Psoas muscle (tissue), 8 donors: ENCODE data around the gene ABHD11. TPM values are rescaled to one million over a fixed set of nuclear protein-coding genes. Genes with fewer than 3 reads are reported as not detected.

ENCODE experiments used
- ATAC-seq, 4 donors: fragments of 200-7000 bp; cut with Tn5 transposase; one replicate each; pipeline ENCODE4 v1.9.1; 2020; ENCODE audit warnings: moderate library complexity in 3 of 4, mild to moderate bottlenecking in 2 of 4
- DNase-seq, 2 donors: peaks; one replicate each; pipeline ENCODE4 v3.0.0-alpha.2; 2020
- H3K27ac ChIP-seq: fragments of 200-600 bp; one replicate; pipeline ENCODE4 v1.8.0; 2022
- H3K27me3 ChIP-seq, 3 donors: fragments of 200-600 bp in 1 of 3; one replicate each; pipeline versions ENCODE4 v1.6.1 to v1.8.0; 2013 to 2022; ENCODE audit warnings: low read length in 2 of 3, mild to moderate bottlenecking in 2 of 3, moderate library complexity in 1 of 3; ENCODE audit not compliant: insufficient read depth in 3 of 3
- H3K36me3 ChIP-seq, 2 donors: fragments of 200-600 bp in 1 of 2; one replicate each; pipeline versions ENCODE4 v1.6.1 to v1.8.0; 2013 to 2022; ENCODE audit warnings: low read depth in 1 of 2, mild to moderate bottlenecking in 1 of 2, moderate library complexity in 1 of 2; ENCODE audit not compliant: insufficient read depth in 1 of 2
- H3K4me1 ChIP-seq: fragments of 200-600 bp; one replicate; pipeline ENCODE4 v1.8.0; 2022
- H3K4me3 ChIP-seq: fragments of 200-600 bp; one replicate; pipeline ENCODE4 v1.8.0; 2022; ENCODE audit warnings: mild to moderate bottlenecking
- H3K9me3 ChIP-seq: fragments of 200-600 bp; one replicate; pipeline ENCODE4 v1.8.0; 2022
- CTCF ChIP-seq: fragments of 200-600 bp; IDR thresholded peaks from one replicate; pipeline ENCODE4 v1.8.0; 2022; ENCODE audit warnings: antibody characterized with exemption
- WGBS, 3 donors: extraction: QIAGEN DNeasy Blood & Tissue Kit; methylation state at CpG; one replicate each; pipeline versions ENCODE4 v1.1.6 to v1.1.7; 2013; 5-methylcytosine and 5-hydroxymethylcytosine counted together
- intact Hi-C, 2 donors: fragments of 100-400 bp; cut with DNase I; formaldehyde crosslinking; loops; one replicate each; pipeline versions ENCODE4 v1.11.0 to v1.14.2; 2022
- polyA plus RNA-seq, 3 donors: library from polyadenylated mRNA; stranded (reverse); fragments of 200-250 nt; gene quantifications; one replicate each; pipeline ENCODE4 v1.2.3, GENCODE V29; 2013
- total RNA-seq, 4 donors: library from RNA; stranded (reverse); fragmentation: NEBNext Ultra II Directional in 2 of 4; extraction: Animal tissue kit (Norgen Biotek cat#: 25700) in 2 of 4; gene quantifications; one replicate each; pipeline versions ENCODE4 v1.2.1 to v1.2.4, GENCODE V29; 2021 to 2023
- donor health status: healthy with polysubstance abuse.
- donor health status: DM: no; HTN: no; CAD: no; lungs with moderate emphysema.
- donor health status: Bipolar disorder and iron deficiency.
- donor health status: healthy.
- donor health status: DM: yes; HTN: yes; CAD: no.
- donor health status: DM: no; HTN: no; CAD: no.
- donor health status: DM: no; HTN: no; CAD: no.
- donor health status: DM: yes; HTN: yes; CAD: no.

Gene ABHD11
- total and polyA plus RNA-seq, 7 donors, result 6.8 to 26.6 (median 14.1) TPM

- no peak for DNase-seq
- Histone ChIP-seq H3K4me3 (no peak overlapping the region), H3K4me1 (no peaks in the 10 kb centered on the region), H3K27ac (no peak overlapping the region), H3K36me3 (peaks cover 4 to 18% of the 10 kb centered on the region in 2 donors), H3K9me3 (no peaks in the 10 kb centered on the region), H3K27me3 (no peaks in the 10 kb centered on the region)
- TF ChIP-seq CTCF, result no peak
- no peak for ATAC-seq
- WGBS, 3 donors, result 59 to 69% (median 63%) methylated on average over 2 of the region's 2 CpGs
- intact Hi-C loops, result loop anchor here in 1 of 2 donors (10.0 kb wide), 1 partner anchor 122 kb away; no protein-coding TSS in a partner anchor
Observed at GRCh38 chr7:73732397-73732796, 6.2 kb downstream of the ABHD11 start.

DNA sequence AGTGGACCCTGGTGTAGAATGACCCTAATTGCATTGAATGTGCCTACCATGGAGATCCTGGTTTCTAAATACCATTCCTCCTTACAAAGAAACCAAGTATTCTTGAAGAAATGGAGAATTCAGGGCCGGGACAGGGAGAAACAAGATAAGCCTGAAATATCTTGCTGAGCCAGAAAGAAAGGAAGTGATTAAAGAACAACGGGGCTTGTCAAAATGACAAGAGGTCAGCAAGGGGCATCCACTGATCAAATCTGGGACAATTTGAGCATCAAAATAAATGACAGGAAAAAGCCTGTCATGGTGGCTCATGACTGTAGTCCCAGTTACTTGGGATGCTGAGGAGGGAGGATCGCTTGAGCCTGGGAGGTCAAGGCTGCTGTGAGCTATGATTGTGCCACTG, 8.1 kb downstream of the ABHD11 start:
- intact Hi-C loops, result loop anchor here in 1 of 2 donors (10.0 kb wide), 1 partner anchor 124 kb away; no protein-coding TSS in a partner anchor
- Histone ChIP-seq H3K9me3 (no peaks in the 10 kb centered on the region), H3K27ac (no peak overlapping the region), H3K4me1 (no peaks in the 10 kb centered on the region), H3K27me3 (no peaks in the 10 kb centered on the region), H3K36me3 (peaks cover 0 to under 1% of the 10 kb centered on the region in 2 donors), H3K4me3 (no peak overlapping the region)
- 33 to 54% (median 40%) methylated on average over 3 of the region's 3 CpGs for WGBS, 3 donors
- TF ChIP-seq CTCF, result no peak
- ATAC-seq (no peak), DNase-seq (no peak)

DNA sequence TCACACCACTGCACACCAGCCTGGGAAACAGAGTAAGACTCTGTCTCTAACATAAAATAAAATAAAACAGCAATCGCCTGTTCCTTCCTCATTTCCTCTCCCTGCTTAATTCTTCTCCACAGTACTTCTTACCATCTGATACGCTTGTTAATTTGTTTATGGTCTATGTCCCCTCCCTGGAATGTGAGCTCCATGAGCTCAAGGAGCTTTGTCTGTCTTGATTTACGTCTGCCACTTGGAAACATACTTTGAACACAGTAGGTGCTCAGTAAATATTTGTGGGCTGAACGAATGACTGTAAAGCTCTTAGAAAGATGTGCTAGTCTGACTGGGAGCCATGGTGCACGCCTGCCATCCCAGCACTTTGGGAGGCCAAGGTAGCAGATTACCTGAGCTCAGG, 10.1 kb downstream of the ABHD11 start:
- intact Hi-C loops, result no loop called here
- H3K27me3 ChIP-seq, result no peaks in the 10 kb centered on the region
- DNase-seq, result no peak
- no peaks in the 10 kb centered on the region for H3K4me1 ChIP-seq
- H3K36me3 ChIP-seq, result no peaks in the 10 kb centered on the region
- H3K4me3 ChIP-seq, result no peak overlapping the region
- no peak for ATAC-seq
- H3K27ac ChIP-seq, result no peak overlapping the region
- no peaks in the 10 kb centered on the region for H3K9me3 ChIP-seq
- no peak for TF ChIP-seq CTCF
- whole genome bisulfite sequencing, 3 donors, result 35 to 46% (median 44%) methylated on average over 5 of the region's 5 CpGs

DNA sequence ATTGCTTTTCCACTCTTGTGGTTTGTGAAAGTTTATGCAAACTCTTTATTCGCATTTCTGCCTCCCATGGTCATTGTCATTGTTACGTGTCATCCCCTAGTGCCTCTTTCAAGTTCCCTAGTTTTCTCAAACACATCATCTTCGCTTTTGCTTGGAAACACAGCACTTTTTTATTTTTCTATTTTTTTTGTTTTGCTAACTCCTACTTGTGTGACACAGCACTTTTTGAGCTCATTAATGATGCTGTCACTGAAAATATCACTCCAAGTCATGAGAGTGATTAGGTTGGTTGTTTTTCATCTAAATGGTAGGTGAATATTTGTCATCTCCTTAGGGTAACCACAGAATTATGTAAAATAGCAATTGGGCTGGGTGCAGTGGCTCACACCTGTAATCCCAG, 10.7 kb downstream of the ABHD11 start:
- DNase-seq, result no peak
- TF ChIP-seq CTCF, result no peak
- Histone ChIP-seq H3K27ac (no peak overlapping the region), H3K36me3 (no peaks in the 10 kb centered on the region), H3K9me3 (no peaks in the 10 kb centered on the region), H3K4me1 (no peaks in the 10 kb centered on the region), H3K27me3 (no peaks in the 10 kb centered on the region), H3K4me3 (no peak overlapping the region)
- intact Hi-C loops, result no loop called here
- 63 to 80% (median 77%) methylated on average over 3 of the region's 3 CpGs for WGBS, 3 donors
- ATAC-seq, result no peak

GRCh38 chr7:73726083-73726466, 12.5 kb downstream of the ABHD11 start:
- DNase-seq (no peak), ATAC-seq (peak in 1 of 4 donors; percentile 9)
- intact Hi-C loops, result no loop called here
- Histone ChIP-seq H3K4me3 (no peak overlapping the region), H3K27me3 (no peaks in the 10 kb centered on the region), H3K9me3 (no peaks in the 10 kb centered on the region), H3K36me3 (no peaks in the 10 kb centered on the region), H3K27ac (no peak overlapping the region), H3K4me1 (no peaks in the 10 kb centered on the region)
- WGBS, 3 donors, result 41 to 50% (median 44%) methylated on average over 1 of the region's 1 CpG
- no peak for TF ChIP-seq CTCF
